Nephron progenitor cell (in vitro differentiated cells): ENCODE data around the gene ROGDI.

Experiments
- DNase-seq: peaks from one replicate; pipeline ENCODE4 v3.0.0; 2021
- H3K27ac Mint-ChIP-seq: 2 replicates; pipeline ENCODE4 v1.8.0; 2021; ENCODE audit warnings: mild to moderate bottlenecking, moderate library complexity, mixed read lengths
- H3K27me3 Mint-ChIP-seq: 2 replicates; pipeline ENCODE4 v1.8.0; 2021; ENCODE audit warnings: mild to moderate bottlenecking, low read depth, mixed read lengths; ENCODE audit not compliant: poor library complexity
- H3K36me3 Mint-ChIP-seq: 2 replicates; pipeline ENCODE4 v1.8.0; 2021; ENCODE audit warnings: low read depth, mixed read lengths
- H3K4me1 Mint-ChIP-seq: 2 replicates; pipeline ENCODE4 v1.8.0; 2021; ENCODE audit warnings: mixed read lengths
- H3K4me3 Mint-ChIP-seq: 2 replicates; pipeline ENCODE4 v1.8.0; 2021; ENCODE audit warnings: mild to moderate bottlenecking, moderate library complexity, mixed read lengths
- H3K9me3 Mint-ChIP-seq: 2 replicates; pipeline ENCODE4 v1.8.0; 2021; ENCODE audit warnings: mild to moderate bottlenecking, moderate library complexity, mixed read lengths
- CTCF ChIP-seq: fragments of 200-600 bp; sonication (generic); IDR thresholded peaks from 2 replicates; pipeline ENCODE4 v1.5.0; 2021; ENCODE audit warnings: antibody characterized with exemption

The ROGDI gene

GRCh38 chr16:4750896-4751295 lies 51.5 kb downstream of the ROGDI start:
- Mint-ChIP-seq H3K27me3 (no peaks in the 10 kb centered on the region), H3K4me1 (peaks cover 8% of the 10 kb centered on the region), H3K27ac (no peak overlapping the region), H3K4me3 (no peak overlapping the region), H3K36me3 (peaks cover 33% of the 10 kb centered on the region), H3K9me3 (peaks cover 8% of the 10 kb centered on the region)
- DNase-seq, result no peak
- TF ChIP-seq CTCF, result no peak

GRCh38 chr16:4749700-4750257 lies 52.7 kb downstream of the ROGDI start:
- H3K27ac Mint-ChIP-seq, result no peak overlapping the region
- H3K9me3 Mint-ChIP-seq, result no peaks in the 10 kb centered on the region
- peaks cover 22% of the 10 kb centered on the region for H3K36me3 Mint-ChIP-seq
- no peak for TF ChIP-seq CTCF
- H3K27me3 Mint-ChIP-seq, result no peaks in the 10 kb centered on the region
- DNase-seq, result no peak
- H3K4me1 Mint-ChIP-seq, result peaks cover 8% of the 10 kb centered on the region
- no peak overlapping the region for H3K4me3 Mint-ChIP-seq

GRCh38 chr16:4748682-4749411 lies 53.6 kb downstream of the ROGDI start:
- TF ChIP-seq CTCF, result no peak
- Mint-ChIP-seq H3K27me3 (no peaks in the 10 kb centered on the region), H3K27ac (peak overlapping the region; percentile 81), H3K4me1 (peaks cover 8% of the 10 kb centered on the region), H3K36me3 (peaks cover 15% of the 10 kb centered on the region), H3K4me3 (no peak overlapping the region), H3K9me3 (no peaks in the 10 kb centered on the region)
- no peak for DNase-seq

GRCh38 chr16:4747906-4748681 lies 54.3 kb downstream of the ROGDI start:
- Mint-ChIP-seq H3K4me3 (no peak overlapping the region), H3K27me3 (peaks cover under 1% of the 10 kb centered on the region), H3K9me3 (no peaks in the 10 kb centered on the region), H3K27ac (peak overlapping the region; percentile 81), H3K4me1 (peaks cover 15% of the 10 kb centered on the region), H3K36me3 (peaks cover 11% of the 10 kb centered on the region)
- no peak for TF ChIP-seq CTCF
- no peak for DNase-seq

GRCh38 chr16:4746991-4747574 lies 55.4 kb downstream of the ROGDI start:
- DNase-seq, result no peak
- Mint-ChIP-seq H3K27me3 (peaks cover 3% of the 10 kb centered on the region), H3K9me3 (no peaks in the 10 kb centered on the region), H3K4me1 (peaks cover 15% of the 10 kb centered on the region), H3K27ac (no peak overlapping the region), H3K4me3 (no peak overlapping the region), H3K36me3 (peaks cover 9% of the 10 kb centered on the region)
- TF ChIP-seq CTCF, result no peak
